HG03457 (cell line): ENCODE results near the gene CORIN.
"Not testable (repeated sequence)": the region's sequence is repeated elsewhere in the genome, so short reads cannot be mapped to it uniquely, and the experiment has no call there.

Experiments used
- ATAC-seq: cut with Tn5 transposase; IDR thresholded peaks from one replicate; pipeline ENCODE4 v1.9.1; 2021; ENCODE audit warnings: moderate number of reproducible peaks; ENCODE audit not compliant: unreplicated experiment

Gene CORIN

DNA sequence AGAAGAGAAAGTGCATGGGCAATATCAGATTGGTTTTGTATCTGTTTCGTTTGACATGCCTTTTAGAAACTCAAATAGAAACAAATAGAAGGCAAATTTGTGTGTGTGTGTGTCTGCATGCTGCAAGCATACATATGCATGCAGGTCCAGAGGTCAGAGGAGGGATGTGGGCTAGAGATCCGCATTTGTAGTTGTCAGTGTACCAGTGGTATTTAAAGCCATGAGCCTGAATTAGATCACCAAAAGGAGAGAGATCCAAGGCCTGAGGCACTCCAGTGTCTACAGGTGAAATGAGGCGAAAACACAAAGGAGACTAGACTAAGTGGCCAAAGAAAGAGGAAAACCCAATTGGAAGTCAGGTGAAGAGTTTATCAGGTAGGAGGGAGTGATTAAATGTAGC lies 106.7 kb downstream of the CORIN start:
- ATAC-seq = no peak

DNA sequence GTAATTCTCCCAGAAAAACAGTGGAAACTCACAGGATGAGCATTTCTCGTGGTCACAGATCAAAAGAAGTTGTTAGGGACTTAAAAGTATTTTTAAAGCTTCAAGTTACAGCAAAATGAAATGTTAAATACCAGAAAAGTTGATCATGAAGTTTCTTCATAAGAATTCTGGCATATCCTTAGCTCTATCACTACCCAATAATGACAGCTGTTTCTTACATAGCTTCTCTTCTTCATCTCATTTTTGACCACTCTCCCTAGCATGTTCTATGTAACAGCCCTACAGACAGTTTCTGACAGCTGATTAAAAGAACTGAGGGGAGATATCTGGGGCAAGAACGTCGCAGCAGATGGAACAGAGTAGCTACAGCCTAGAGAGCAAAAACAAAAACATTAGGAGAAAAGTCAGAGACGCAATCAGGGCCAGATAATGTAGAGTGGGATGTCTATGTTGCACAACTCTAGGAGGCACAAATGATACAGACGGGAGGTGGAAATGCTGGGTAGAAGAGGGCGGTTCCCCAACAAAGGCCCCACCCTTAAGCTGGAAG lies 108.7 kb downstream of the CORIN start:
- no peak for ATAC-seq

DNA sequence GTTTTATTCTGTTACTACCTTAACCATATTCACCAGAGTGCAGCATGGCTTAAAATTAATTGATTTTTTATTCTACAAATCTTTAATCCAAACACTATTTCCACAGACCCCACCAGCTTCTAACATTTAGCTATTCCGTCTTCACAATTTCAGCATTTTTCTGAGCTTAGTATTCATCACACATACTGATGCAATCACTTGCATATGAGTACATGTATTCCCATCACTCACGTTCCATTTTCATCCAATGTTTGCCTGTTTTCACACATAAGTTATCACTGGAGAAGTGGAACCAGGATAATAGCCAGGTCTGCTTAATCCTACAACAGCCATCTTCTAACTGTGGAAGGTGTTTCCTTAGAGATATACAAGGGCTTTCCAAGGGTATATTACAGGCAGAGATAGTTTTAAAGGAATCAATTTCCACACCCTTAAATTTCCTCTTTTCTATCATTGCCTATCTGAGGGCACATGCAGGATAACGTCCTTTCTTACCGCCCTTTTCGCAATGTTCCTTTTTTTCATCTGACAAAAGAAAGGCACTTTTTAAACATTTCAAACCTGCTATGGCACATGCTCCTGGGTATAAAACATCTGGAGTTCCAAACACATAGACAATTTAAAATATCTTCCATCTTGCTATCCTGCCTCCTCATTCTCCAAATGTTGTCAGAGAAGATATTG lies 115.8 kb downstream of the CORIN start:
- ATAC-seq = no peak

DNA sequence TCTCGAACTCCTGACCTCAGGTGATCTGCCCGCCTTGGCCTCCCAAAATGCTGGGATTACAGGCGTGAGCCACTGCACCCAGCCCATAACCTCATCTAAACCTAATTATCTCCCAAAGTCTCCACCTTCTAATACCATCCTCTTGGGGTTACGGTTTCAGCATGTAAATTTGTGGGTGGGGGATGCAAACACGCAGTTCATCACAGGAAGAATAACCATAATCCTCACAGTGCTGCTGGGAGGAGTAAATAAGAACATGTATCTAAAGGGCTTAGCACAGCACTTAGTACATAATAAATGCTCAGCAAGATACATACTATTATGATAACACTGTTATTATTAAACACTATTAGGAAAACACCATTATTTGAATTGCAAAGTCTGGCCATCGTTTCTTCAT lies 116.4 kb downstream of the CORIN start:
- ATAC-seq = no peak

GRCh38 chr4:47720787-47721186 lies 117.1 kb downstream of the CORIN start:
- ATAC-seq = no peak

- ATAC-seq = no peak
These were observed 118.3 kb downstream of the CORIN start for GRCh38 chr4:47719576-47719975.

DNA sequence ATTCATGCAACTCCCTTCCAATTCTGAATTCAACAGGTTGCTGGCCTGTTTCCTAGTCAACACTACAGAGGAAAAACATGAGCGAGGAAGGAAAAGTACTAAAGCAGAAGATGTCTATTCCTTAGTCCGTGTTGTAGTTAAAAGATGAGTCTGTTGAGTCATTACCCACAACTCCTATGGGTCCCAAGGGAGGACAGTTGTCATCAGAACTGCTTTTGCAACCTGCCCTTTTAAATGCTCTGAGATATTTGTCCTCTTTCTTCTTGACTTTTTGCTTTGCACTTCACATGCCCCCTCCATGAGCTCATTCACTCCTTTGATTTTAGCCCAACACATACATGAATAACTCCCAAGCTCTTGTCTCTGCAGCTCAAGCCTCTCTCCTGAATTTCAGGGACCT lies 119.2 kb downstream of the CORIN start:
- no peak for ATAC-seq

- no peak for ATAC-seq
These were observed 120.7 kb downstream of the CORIN start for GRCh38 chr4:47717188-47717587.

DNA sequence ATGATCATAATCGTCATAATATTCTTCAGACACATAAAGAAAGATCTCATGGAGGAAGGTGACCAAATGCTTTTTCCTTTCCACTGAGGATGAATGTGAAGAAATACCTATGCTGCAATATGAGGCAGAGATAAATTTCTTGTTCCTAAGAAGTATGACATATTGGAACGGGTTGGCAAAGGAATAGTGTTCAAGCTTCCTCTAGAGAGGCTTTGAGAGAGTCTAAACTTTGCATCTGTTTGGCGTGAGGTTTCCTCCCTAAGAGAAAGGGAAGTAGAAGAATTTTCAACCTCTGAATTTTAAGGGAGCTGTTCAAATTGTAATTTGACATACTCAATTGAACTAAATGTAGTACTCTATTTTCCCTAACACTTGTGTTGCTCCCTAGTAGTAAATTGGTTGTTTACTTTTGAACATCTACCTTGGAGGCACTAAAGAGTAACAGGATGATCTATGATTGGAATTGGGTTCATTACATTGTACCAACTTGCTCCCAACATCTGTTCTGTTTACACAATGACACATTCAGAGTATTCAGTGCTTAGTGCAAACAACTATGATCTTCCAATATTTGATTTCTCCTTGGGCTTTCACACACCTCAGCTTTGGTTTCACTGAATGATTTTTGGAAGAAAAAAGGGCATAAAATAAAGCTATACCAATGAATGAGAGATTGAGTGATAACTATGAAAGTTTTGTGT lies 122.0 kb downstream of the CORIN start:
- ATAC-seq = no peak

- ATAC-seq = no peak
These were observed 123.6 kb downstream of the CORIN start for GRCh38 chr4:47714269-47714668.

GRCh38 chr4:47713129-47713834 lies 124.6 kb downstream of the CORIN start:
- ATAC-seq = no peak

GRCh38 chr4:47711646-47712045 lies 126.2 kb downstream of the CORIN start:
- ATAC-seq = no peak

DNA sequence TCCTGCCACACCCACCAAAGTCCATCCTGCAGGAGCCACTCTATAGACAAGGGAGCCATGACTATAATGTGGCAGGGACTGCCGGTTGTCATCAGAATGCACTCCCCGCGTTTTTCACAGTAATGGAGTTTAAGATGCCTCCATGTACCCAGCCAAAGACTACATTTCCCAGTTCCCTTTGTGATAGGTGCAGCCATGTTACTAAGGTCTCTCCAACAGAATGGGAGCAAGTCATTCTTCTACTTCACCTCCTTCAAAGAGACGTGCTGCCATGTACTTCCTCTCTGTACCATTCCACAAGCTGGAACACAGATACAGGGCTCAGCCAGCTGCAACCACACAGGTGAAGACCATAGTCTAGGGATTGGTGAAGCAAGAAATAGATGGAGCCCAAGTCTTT lies 126.7 kb downstream of the CORIN start:
- ATAC-seq = no peak

DNA sequence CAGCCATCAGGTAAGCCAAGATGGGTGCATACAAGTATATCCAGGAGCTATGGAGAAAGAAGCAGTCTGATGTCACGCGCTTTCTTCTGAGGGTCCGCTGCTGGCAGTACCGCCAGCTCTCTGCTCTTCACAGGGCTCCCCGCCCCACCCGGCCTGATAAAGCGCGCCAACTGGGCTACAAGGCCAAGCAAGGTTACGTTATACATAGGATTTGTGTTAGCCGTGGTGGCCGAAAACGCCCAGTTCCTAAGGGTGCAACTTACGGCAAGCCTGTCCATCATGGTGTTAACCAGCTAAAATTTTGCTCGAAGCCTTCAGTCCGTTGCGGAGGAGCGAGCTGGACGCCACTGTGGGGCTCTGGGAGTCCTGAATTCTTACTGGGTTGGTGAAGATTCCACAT lies 131.5 kb downstream of the CORIN start:
- not testable (repeated sequence) for ATAC-seq

- no peak for ATAC-seq
These were observed 132.4 kb downstream of the CORIN start for GRCh38 chr4:47705326-47705981.

DNA sequence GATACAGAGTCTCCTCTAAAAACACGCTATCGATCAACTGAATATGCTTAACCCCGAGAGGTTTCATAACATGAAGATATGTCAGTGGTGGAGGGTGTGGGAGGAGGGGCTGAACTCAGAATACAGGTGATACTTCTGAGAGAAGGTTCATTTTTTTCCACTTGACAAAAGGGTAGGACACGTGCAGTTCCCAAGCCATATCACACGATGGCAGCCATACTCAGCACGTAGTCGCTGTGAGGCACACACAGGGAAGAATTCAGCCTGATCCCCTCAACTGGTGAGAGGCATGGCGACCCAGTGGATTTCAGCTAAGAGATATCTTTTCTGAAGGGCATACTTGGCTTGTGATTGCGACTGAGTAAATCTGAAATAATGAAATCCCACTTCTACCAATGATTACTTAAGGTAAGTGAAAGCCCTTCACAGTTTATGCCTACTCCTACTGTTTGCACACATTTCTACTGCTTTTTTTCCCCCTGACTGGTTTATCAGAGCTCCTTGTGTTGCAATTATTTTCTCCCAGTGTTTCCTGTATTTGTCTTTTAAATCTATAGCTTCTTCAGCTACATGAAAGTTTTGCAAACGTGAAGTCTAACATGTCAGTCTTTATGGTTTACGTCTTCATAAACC lies 133.1 kb downstream of the CORIN start:
- ATAC-seq = no peak

GRCh38 chr4:47703956-47704355 lies 133.9 kb downstream of the CORIN start:
- ATAC-seq = no peak

GRCh38 chr4:47703008-47703407 lies 134.9 kb downstream of the CORIN start:
- no peak for ATAC-seq

GRCh38 chr4:47701286-47701685 lies 136.6 kb downstream of the CORIN start:
- no peak for ATAC-seq

- ATAC-seq = no peak
These were observed 139.0 kb downstream of the CORIN start for GRCh38 chr4:47698837-47699236.

DNA sequence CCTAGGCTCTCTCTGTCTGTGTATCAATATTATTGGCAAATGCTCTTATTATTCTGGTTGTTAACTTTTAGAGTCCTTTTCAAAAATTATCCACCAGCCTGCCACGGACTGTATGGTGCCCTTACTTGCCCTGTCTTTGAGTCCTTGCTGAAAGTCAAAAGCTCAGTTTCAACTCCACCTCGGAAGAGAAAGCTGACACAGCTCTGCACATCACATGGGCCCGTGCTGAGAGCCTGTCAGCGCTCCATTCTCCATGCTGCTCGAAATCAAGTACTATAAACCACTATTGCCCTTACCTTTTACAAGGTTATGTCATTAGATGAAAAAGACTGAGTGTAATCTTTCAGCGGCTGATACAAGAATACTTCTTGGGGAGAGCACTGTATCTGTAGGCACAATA lies 141.0 kb downstream of the CORIN start:
- no peak for ATAC-seq
